Fibroblast of the aortic adventitia (primary cell): ENCODE data around the gene PRR36. TPM values are rescaled to one million over a fixed set of nuclear protein-coding genes. Genes with fewer than 3 reads are reported as not detected.

Experiments used
- DNase-seq: peaks from one replicate; pipeline ENCODE4 v3.0.0-alpha.2; 2010; ENCODE audit warnings: low read depth
- H3K4me3 ChIP-seq: 2 replicates; pipeline ENCODE4 v1.5.1; 2011; ENCODE audit warnings: low read depth, mild to moderate bottlenecking, control low read depth, low read length, moderate library complexity
- total RNA-seq: library from RNA; depleted of rRNA; stranded (reverse); fragments of >200 nt; gene quantifications from 2 replicates; pipeline ENCODE4 v1.2.3, GENCODE V29; 2012; ENCODE audit warnings: low replicate concordance
- TF ChIP-seq, protein P1 (sequence below): IDR thresholded peaks from 2 replicates; pipeline ENCODE4 v1.5.1; 2011; ENCODE audit warnings: mild to moderate bottlenecking, low read length, control low read depth, inconsistent platforms; ENCODE audit not compliant: insufficient read depth

Gene PRR36
- total RNA-seq, 1 donor = 0.09 TPM

DNA sequence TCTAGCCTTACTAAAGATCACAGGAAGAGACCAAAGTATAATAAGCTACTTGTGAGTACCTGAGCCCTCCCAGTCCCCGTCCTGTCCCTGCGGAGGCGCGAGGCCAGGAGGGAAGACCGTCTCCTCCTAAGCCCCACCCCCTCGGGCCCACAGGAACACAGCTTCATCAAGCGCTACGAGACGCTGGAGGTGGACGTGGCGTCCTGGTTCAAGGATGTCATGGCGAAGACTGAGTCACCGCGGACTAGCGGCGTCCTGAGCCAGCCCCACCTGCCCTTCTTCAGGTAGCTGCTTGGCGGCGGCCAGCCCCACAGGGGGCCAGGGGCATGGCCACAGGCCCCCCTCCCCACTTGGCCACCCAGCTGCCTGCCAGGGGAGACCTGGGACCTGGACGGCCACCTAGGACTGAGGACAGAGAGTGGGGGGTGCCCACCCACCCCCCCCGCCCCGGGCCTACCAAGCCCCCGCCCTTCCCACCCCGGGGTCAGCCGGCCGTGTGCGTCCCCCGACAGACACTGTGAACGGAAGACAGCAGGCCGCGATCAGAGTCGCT lies 38.0 kb upstream of the PRR36 start:
- TF ChIP-seq, protein P1, sequence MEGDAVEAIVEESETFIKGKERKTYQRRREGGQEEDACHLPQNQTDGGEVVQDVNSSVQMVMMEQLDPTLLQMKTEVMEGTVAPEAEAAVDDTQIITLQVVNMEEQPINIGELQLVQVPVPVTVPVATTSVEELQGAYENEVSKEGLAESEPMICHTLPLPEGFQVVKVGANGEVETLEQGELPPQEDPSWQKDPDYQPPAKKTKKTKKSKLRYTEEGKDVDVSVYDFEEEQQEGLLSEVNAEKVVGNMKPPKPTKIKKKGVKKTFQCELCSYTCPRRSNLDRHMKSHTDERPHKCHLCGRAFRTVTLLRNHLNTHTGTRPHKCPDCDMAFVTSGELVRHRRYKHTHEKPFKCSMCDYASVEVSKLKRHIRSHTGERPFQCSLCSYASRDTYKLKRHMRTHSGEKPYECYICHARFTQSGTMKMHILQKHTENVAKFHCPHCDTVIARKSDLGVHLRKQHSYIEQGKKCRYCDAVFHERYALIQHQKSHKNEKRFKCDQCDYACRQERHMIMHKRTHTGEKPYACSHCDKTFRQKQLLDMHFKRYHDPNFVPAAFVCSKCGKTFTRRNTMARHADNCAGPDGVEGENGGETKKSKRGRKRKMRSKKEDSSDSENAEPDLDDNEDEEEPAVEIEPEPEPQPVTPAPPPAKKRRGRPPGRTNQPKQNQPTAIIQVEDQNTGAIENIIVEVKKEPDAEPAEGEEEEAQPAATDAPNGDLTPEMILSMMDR = no peak
- DNase-seq = no peak
- H3K4me3 ChIP-seq = no peak overlapping the region

DNA sequence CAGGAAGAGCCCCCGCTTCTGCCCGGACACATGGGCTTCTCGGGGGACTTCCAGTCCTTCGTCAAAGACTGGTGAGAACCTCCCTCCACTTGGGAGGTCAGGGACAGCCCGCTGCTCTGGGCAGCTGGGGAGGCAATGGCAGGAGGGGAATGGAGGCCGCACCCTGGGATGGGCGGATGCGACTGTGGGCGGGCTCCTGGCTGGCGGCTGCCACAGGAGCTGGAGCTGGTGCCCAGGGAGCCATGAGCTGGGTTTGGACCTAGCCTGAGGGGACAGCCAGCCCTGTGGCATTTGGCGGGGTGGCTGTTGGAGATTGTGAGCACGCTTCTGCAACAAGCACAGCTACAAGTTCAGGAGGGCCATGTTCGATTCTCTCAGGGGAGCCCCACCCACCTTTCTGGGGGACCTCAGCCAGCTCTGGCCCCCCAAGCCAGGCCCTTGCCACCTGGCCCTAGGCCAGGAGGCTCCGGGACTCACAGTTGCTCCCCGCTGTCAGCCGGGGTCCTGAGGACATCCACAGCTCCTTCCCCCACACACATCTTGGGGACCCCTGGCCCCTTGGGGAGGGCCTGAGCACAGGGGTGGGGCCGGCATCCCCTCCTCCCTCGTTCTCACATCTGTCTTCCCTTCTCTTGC lies 37.4 kb upstream of the PRR36 start:
- DNase-seq = no peak
- H3K4me3 ChIP-seq = no peak overlapping the region
- TF ChIP-seq, protein P1 = no peak

- no peak overlapping the region for H3K4me3 ChIP-seq
- DNase-seq = no peak
- TF ChIP-seq, protein P1 = no peak
These were observed 36.4 kb upstream of the PRR36 start for GRCh38 chr19:7910321-7911161.

DNA sequence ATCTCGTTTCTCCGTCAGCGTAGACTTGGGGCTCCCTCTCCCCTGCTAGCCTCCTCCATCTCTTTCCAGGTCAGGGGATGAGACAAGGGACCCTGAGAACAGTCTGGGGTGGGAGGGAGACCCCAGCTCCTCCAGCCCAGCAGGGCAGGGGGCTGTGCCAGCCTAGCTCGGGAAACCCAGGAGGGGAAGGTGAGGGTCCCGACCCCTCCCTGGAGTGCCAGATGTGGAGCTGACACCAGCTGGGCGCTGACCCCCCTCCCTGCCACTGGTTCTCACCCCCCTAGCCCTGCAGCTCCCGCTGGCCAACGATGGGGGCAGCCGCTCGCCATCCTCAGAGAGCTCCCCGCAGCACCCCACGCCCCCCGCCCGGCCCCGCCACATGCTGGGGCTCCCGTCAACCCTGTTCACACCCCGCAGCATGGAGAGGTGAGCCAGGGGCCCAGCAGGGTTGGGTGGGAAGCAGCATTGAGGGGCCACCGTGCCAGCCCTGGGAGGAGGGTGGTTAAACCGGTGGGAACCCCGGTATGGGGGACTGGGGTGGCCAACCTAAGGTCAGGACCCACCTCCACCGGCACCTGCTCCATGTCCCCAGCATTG lies 35.4 kb upstream of the PRR36 start:
- no peak for DNase-seq
- H3K4me3 ChIP-seq = no peak overlapping the region
- TF ChIP-seq, protein P1 = no peak

DNA sequence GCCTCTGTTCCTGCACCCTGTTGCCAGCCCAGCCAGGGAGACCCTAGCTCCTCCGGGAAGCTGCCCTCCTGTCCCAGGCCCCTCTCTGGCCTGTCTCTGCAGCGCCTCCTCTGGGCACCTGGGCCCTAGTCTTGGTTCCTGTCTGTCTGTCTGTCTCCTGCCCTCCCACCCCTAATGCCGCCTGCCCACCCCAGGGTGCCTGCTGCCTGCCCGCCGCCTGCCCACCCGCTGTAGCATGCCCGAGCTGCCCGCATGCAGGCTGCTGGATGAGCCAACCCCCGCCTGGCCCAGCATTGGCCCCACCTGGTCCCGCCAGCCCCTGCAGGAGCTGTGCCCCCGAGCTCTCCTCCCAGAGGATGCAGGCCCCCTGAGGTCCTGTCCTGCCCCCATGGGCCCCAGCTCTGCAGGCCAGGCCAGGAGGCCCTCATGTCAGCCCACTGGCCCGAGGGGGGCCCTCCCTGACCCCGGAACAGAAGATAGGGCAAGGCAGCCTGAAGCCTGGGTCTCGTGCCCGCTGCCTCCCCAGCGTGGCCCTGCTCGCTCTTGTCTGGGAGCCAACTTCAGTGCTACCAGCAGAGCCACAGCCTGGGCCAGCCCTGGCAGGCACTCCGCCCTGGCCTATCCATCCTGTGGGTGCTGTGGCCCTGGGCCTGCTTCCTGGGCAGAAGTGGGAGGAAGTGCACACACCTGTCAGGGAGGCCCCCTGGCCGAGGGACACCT lies 34.7 kb upstream of the PRR36 start:
- no peak for DNase-seq
- H3K4me3 ChIP-seq = no peak overlapping the region
- TF ChIP-seq, protein P1 = no peak

GRCh38 chr19:7908078-7908699 lies 34.0 kb upstream of the PRR36 start:
- TF ChIP-seq, protein P1 = no peak
- no peak overlapping the region for H3K4me3 ChIP-seq
- no peak for DNase-seq
